ENCODE measurements around the gene NDUFA7.
"Not testable (repeated sequence)": the region's sequence is repeated elsewhere in the genome, so short reads cannot be mapped to it uniquely, and the experiment has no call there.

NDUFA7 gene

DNA sequence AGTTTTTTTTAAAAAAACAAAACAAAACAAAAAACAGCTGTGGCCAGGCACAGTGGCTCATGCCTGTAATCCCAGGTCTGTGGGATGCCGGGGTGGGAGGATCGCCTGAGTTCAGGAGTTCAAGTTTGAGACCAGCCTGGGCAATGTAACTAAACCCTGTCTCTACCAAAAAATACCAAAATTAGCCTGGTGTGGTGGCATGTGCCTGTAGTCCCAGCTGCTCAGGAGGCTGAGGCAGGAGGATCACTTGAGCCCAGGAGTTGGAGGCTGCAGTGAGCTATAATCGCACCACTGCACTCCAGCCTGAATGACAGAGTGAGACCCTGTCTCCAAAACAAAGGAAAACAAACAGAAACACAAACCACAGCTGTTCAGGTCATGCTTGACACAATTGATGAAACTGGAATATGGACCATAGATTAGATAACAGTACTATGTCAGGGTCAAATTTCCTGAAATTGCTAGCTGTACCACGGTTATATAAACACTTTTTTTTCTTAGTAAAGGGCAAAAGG is 35.9 kb upstream of the NDUFA7 start:
- TF ChIP-seq ARNTL (CRISPR knock-in tag; IDR thresholded peaks at IDR 0.05; ENCODE audit: borderline replicate concordance, low read depth): no peak
- no peak for TF ChIP-seq TOX (CRISPR knock-in tag; IDR thresholded peaks at IDR 0.05; ENCODE audit: borderline replicate concordance)
- no peak for TF ChIP-seq ISL1 (CRISPR knock-in tag; IDR thresholded peaks at IDR 0.05)
- TF ChIP-seq, protein P1, sequence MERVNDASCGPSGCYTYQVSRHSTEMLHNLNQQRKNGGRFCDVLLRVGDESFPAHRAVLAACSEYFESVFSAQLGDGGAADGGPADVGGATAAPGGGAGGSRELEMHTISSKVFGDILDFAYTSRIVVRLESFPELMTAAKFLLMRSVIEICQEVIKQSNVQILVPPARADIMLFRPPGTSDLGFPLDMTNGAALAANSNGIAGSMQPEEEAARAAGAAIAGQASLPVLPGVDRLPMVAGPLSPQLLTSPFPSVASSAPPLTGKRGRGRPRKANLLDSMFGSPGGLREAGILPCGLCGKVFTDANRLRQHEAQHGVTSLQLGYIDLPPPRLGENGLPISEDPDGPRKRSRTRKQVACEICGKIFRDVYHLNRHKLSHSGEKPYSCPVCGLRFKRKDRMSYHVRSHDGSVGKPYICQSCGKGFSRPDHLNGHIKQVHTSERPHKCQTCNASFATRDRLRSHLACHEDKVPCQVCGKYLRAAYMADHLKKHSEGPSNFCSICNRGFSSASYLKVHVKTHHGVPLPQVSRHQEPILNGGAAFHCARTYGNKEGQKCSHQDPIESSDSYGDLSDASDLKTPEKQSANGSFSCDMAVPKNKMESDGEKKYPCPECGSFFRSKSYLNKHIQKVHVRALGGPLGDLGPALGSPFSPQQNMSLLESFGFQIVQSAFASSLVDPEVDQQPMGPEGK (CRISPR knock-in tag; IDR thresholded peaks at IDR 0.05; ENCODE audit: borderline replicate concordance): no peak
- no peak for TF ChIP-seq ZFP3 (CRISPR knock-in tag; IDR thresholded peaks at IDR 0.05)
- TF ChIP-seq ZFP30 (CRISPR knock-in tag; IDR thresholded peaks at IDR 0.05): no peak
- TF ChIP-seq ZC3H10 (CRISPR knock-in tag; IDR thresholded peaks at IDR 0.05): no peak
- no peak for TF ChIP-seq CSDC2 (CRISPR knock-in tag; IDR thresholded peaks at IDR 0.05)
- TF ChIP-seq, protein P2, sequence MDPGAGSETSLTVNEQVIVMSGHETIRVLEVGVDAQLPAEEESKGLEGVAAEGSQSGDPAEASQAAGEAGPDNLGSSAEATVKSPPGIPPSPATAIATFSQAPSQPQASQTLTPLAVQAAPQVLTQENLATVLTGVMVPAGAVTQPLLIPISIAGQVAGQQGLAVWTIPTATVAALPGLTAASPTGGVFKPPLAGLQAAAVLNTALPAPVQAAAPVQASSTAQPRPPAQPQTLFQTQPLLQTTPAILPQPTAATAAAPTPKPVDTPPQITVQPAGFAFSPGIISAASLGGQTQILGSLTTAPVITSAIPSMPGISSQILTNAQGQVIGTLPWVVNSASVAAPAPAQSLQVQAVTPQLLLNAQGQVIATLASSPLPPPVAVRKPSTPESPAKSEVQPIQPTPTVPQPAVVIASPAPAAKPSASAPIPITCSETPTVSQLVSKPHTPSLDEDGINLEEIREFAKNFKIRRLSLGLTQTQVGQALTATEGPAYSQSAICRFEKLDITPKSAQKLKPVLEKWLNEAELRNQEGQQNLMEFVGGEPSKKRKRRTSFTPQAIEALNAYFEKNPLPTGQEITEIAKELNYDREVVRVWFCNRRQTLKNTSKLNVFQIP (CRISPR knock-in tag; IDR thresholded peaks at IDR 0.05; ENCODE audit: borderline replicate concordance, low read depth): no peak
- no peak for ATAC-seq

DNA sequence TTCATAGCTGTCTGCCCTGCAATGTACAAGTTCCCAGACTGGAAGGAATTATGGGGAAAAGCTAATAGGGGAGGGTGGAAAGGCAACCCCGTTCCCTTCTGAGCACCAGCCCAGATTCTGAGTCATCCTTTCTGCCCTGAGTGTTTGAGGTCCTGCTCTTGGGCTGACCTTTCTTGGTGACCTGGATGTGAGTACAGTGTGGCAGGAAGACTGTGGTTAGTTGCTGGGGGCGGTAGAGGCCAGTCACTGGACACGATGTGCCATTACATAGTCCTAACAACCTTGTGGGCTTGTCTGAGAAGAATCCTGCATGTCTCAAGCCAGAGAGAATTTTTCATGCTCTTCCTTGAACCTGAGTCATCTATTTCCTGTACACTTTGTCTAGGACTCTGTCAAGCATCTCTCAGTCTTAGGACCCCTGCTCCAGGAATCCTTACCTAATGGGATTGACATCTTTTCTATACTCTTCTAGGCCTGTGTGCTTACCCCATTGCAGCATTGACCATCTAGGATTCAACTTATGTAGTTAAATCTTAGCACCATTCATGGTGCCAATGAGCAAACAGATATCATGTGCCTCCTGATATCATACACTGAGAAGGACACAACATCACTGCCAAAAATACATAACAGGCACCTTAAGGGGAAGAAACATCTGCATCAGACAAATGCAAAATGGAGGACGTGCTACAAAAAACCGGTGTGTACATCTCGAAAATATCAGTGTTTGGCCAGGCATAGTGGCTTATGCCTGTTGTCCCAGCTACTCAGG is 34.6 kb upstream of the NDUFA7 start:
- peak; percentile 76 for ATAC-seq
- TF ChIP-seq, protein P1 (CRISPR knock-in tag; IDR thresholded peaks at IDR 0.05; ENCODE audit: borderline replicate concordance): no peak
- TF ChIP-seq SNAI2 (CRISPR knock-in tag; IDR thresholded peaks at IDR 0.05): no peak
- no peak for TF ChIP-seq TCF4 (CRISPR knock-in tag; IDR thresholded peaks at IDR 0.05; ENCODE audit: borderline replicate concordance)
- TF ChIP-seq ZFP30 (CRISPR knock-in tag; IDR thresholded peaks at IDR 0.05): no peak
- no peak for TF ChIP-seq ZC3H10 (CRISPR knock-in tag; IDR thresholded peaks at IDR 0.05)
- TF ChIP-seq ZNF8 (CRISPR knock-in tag; IDR thresholded peaks at IDR 0.05): no peak
- TF ChIP-seq, protein P3, sequence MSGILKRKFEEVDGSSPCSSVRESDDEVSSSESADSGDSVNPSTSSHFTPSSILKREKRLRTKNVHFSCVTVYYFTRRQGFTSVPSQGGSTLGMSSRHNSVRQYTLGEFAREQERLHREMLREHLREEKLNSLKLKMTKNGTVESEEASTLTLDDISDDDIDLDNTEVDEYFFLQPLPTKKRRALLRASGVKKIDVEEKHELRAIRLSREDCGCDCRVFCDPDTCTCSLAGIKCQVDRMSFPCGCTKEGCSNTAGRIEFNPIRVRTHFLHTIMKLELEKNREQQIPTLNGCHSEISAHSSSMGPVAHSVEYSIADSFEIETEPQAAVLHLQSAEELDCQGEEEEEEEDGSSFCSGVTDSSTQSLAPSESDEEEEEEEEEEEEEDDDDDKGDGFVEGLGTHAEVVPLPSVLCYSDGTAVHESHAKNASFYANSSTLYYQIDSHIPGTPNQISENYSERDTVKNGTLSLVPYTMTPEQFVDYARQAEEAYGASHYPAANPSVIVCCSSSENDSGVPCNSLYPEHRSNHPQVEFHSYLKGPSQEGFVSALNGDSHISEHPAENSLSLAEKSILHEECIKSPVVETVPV (CRISPR knock-in tag; IDR thresholded peaks at IDR 0.05): no peak
- TF ChIP-seq, protein P2 (CRISPR knock-in tag; IDR thresholded peaks at IDR 0.05; ENCODE audit: borderline replicate concordance, low read depth): no peak

DNA sequence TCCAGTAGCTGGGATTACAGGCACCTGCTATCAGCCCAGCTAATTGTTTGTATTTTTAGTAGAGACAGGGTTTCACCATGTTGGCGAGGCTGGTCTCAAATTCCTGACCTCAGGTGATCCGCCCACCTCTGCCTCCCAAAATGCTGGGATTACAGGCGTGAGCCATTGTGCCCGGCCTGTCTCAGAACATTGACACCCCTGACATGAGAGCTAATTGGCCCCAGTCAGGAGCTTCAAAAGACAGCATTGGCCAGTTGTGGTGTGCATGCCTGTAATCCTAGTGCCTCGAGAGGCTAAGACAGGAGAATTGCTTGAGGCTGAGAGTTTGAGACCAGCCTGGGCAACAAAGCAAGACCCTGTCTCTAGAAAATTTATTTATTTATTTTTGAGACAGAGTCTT is 31.7 kb upstream of the NDUFA7 start:
- not testable (repeated sequence) for ATAC-seq

DNA sequence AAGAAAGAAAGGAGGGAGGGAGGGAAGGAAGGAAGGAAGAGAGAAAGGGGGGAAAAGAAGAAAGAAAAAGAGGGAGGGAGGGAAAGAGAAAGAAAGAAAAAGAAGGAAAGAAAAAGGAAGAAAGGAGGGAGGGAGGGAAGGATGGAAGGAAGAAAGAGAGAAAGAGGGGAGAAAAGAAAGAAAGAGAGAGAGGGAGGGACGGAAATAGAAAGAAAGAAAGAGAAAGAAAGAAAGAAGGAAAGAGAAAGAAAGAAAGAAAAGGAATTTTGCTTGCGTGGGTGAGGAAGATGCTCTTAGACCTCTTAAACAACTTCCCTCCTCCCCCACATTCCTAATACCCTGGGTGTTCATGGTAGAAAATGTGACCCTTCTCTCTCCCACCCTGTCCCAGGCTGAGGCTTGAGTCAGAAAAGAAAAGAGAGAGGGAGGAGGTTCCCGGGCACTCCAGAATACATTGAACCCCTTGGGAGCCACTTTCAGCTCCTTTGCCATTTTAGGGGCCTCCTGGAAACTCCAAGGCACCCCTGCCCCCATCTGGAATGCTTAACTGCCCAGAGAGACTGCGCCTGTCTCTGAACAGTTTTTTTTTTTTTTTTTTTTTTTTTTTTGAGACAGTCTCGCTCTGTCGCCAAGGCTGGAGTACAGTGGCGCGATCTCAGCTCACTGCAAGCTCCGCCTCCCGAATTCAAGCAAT is 31.1 kb upstream of the NDUFA7 start:
- TF ChIP-seq PPARA (CRISPR knock-in tag; IDR thresholded peaks at IDR 0.05; ENCODE audit: borderline replicate concordance) (no peak), RARB (CRISPR knock-in tag; IDR thresholded peaks at IDR 0.05) (no peak), TOX (CRISPR knock-in tag; IDR thresholded peaks at IDR 0.05; ENCODE audit: borderline replicate concordance) (no peak)
- peak; percentile 12 for ATAC-seq

DNA sequence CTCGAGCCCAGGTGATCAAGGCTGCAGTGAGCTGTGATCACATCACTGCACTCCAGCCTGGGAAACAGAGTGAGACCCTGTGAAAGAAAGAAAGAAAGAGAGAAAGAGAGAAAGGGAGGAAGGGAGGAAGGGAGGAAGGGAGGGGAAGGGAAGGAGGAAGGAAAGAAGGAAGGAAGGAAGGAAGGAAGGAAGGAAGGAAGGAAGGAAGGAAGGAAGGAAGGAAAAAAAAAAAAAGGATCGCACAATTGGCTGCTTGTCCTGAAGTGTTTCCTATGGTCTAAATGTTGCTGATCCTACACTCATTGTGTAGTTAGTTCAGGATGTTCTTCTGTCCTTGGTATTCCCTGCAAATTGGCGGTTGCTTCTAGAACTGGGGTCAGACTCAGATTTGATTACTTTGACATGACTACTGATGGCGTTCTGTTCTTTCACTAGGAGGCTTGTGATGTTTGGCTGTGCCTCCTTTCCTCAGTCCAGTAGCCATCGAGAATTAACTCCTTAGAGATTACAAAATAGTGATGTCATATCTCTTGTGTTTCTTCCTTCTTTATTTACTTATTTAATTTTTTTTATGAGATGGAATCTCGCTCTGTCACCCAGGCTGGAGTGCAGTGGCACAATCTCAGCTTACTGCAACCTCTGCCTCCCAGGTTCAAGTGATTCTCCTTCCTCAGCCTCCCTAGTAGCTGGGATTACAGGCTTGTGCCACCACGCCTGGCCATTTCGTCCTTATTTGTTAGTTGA is 28.6 kb upstream of the NDUFA7 start:
- ATAC-seq: not testable (repeated sequence)

Measured in SK-N-SH treated with all-trans-retinoic acid at 6 μM for 48 hours (cell line).